ENCODE data around the gene ESPN. TPM values are rescaled to one million over a fixed set of nuclear protein-coding genes. Genes with fewer than 3 reads are reported as not detected.

The ESPN gene
- total and polyA plus RNA-seq, 10 of the 15 experiments (the other 5 are each of a cell fraction or from before 2014, with no cell fraction given) = 0.18 to 0.71 (median 0.59) TPM; not detected in 7

DNA sequence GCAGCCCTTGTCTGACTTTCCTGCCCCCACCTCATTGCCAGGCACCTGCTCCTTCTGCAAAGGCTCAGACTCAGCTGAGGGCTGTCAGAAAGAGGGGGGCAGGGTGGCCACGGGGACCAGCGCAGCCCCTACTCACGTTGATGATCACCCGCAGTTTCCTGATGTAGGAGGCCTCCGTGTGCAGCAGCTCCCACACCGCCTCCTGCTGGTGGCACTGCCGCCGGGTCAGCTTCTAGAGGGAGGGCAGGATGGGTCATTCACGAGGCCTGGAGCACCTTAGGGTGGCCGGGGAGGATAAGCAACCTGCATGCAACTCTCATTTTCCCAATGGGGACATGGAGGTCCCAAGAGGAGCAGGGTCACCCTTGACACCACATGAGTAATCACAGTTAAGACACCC lies 47.8 kb downstream of the ESPN start:
- no peaks in the 10 kb centered on the region for H3K4me1 ChIP-seq (ENCODE audit: control insufficient read depth, insufficient read depth, low read length)
- no peaks in the 10 kb centered on the region for H3K27me3 ChIP-seq (replicated peaks in 1 of 2; ENCODE audit: control insufficient read depth in 2 of 2, insufficient read depth in 2 of 2, low read length in 1 of 2)
- H3K27ac ChIP-seq (ENCODE audit: control insufficient read depth, insufficient read depth) = no peak overlapping the region
- no peaks in the 10 kb centered on the region for H3K9me3 ChIP-seq (replicated peaks; ENCODE audit: control insufficient read depth, insufficient read depth, low read length)
- H3K9ac ChIP-seq (ENCODE audit: control insufficient read depth, insufficient read depth, low read length) = no peak overlapping the region
- H3K4me3 ChIP-seq = no peak overlapping the region
- WGBS (ENCODE audit: insufficient coverage, insufficient replicate concordance, low lambda C conversion rate, missing lambda C conversion rate) = 42% methylated on average over 10 of the region's 10 CpGs
- no peak for FAIRE-seq
- no peak overlapping the region for H3K4me2 ChIP-seq (ENCODE audit: control insufficient read depth, insufficient read depth)
- BruUV-seq (replicated peaks) = no TSS peak
- ATAC-seq = no peak
- no peaks in the 10 kb centered on the region for H4K20me1 ChIP-seq (ENCODE audit: control insufficient read depth, insufficient read depth)
- intact Hi-C loops (cut with micrococcal nuclease; ENCODE audit: unreplicated experiment) = loop anchor here (1.0 kb wide), 1 partner anchor 12 kb away; no protein-coding TSS in a partner anchor
- TF ChIP-seq, protein P1, sequence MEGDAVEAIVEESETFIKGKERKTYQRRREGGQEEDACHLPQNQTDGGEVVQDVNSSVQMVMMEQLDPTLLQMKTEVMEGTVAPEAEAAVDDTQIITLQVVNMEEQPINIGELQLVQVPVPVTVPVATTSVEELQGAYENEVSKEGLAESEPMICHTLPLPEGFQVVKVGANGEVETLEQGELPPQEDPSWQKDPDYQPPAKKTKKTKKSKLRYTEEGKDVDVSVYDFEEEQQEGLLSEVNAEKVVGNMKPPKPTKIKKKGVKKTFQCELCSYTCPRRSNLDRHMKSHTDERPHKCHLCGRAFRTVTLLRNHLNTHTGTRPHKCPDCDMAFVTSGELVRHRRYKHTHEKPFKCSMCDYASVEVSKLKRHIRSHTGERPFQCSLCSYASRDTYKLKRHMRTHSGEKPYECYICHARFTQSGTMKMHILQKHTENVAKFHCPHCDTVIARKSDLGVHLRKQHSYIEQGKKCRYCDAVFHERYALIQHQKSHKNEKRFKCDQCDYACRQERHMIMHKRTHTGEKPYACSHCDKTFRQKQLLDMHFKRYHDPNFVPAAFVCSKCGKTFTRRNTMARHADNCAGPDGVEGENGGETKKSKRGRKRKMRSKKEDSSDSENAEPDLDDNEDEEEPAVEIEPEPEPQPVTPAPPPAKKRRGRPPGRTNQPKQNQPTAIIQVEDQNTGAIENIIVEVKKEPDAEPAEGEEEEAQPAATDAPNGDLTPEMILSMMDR (IDR thresholded peaks at IDR 0.05 in 2 of 3, conservative IDR thresholded peaks at IDR 0.05 in 1 of 3; ENCODE audit: control insufficient read depth in 2 of 3, extremely low read depth in 1 of 3, insufficient read depth in 1 of 3, low read depth in 3 of 3, low read length in 3 of 3) = peak in 2 of 3 experiments; percentile 30 to 42; a peak in 3 of 6 replicates
- TF ChIP-seq NFYA (IDR thresholded peaks at IDR 0.05; ENCODE audit: borderline replicate concordance, low read depth, low read length) = no peak
- no peak for TF ChIP-seq CREB1 (IDR thresholded peaks at IDR 0.05; ENCODE audit: low read depth)
- no peak for TF ChIP-seq ESRRA (IDR thresholded peaks at IDR 0.05; ENCODE audit: low read length)
- ChIA-PET CTCF (interaction anchor here (0.7 to 1.0 kb wide), 3 partner anchors 8 to 33 kb away, joined by 3 to 5 read pairs (median 3); no protein-coding TSS in a partner anchor), RAD21 (ENCODE audit: unreplicated experiment) (no interaction called here), SMC1A (ENCODE audit: uncharacterized antibody, unreplicated experiment) (no interaction called here), POLR2A (no interaction called here)
- H2AFZ ChIP-seq (ENCODE audit: control insufficient read depth, low read depth, low read length) = no peak overlapping the region
- H3K79me2 ChIP-seq (ENCODE audit: control insufficient read depth, insufficient read depth, low read length) = no peaks in the 10 kb centered on the region
- H3K36me3 ChIP-seq (ENCODE audit: control insufficient read depth in 2 of 2, insufficient read depth in 2 of 2, low read length in 1 of 2) = no peaks in the 10 kb centered on the region
- in situ Hi-C loops (cut with MboI) = no loop called here
- DNase-seq (ENCODE audit: low read depth, low spot score) = no peak

DNA sequence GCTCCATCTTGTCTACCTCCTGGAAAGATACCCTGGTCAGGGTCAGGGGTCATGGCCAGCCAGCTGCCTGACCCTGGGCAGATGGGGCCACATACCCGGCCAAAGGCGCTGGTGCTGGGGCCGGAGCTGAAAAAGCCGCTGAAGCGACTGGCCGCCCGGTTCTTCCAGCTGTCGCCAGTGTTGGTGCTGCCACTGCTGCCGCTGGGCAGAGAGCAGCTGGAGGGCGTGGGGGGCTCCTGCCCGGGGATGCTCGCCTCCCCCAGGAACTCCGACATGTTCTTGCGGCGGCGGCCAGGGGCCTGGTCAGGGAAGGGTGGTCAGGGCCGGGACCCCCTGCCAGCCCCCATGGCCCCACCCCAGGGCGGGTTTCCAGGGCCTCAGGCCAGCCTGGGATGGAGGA lies 48.6 kb downstream of the ESPN start:
- Histone ChIP-seq H3K9ac (ENCODE audit: control insufficient read depth, insufficient read depth, low read length) (no peak overlapping the region), H3K4me1 (ENCODE audit: control insufficient read depth, insufficient read depth, low read length) (no peaks in the 10 kb centered on the region), H3K27me3 (replicated peaks in 1 of 2; ENCODE audit: control insufficient read depth in 2 of 2, insufficient read depth in 2 of 2, low read length in 1 of 2) (no peaks in the 10 kb centered on the region), H3K9me3 (replicated peaks; ENCODE audit: control insufficient read depth, insufficient read depth, low read length) (no peaks in the 10 kb centered on the region), H3K4me3 (no peak overlapping the region), H3K36me3 (ENCODE audit: control insufficient read depth in 2 of 2, insufficient read depth in 2 of 2, low read length in 1 of 2) (no peaks in the 10 kb centered on the region), H4K20me1 (ENCODE audit: control insufficient read depth, insufficient read depth) (no peaks in the 10 kb centered on the region), H2AFZ (ENCODE audit: control insufficient read depth, low read depth, low read length) (no peak overlapping the region), H3K4me2 (ENCODE audit: control insufficient read depth, insufficient read depth) (no peak overlapping the region), H3K27ac (ENCODE audit: control insufficient read depth, insufficient read depth) (no peak overlapping the region), H3K79me2 (ENCODE audit: control insufficient read depth, insufficient read depth, low read length) (no peaks in the 10 kb centered on the region)
- TF ChIP-seq ETV6 (conservative IDR thresholded peaks at IDR 0.05 in 1 of 2, IDR thresholded peaks at IDR 0.05 in 1 of 2; ENCODE audit: borderline replicate concordance in 1 of 2, low read depth in 1 of 2) = no peak
- TF ChIP-seq, protein P1 (IDR thresholded peaks at IDR 0.05 in 2 of 3, conservative IDR thresholded peaks at IDR 0.05 in 1 of 3; ENCODE audit: control insufficient read depth in 2 of 3, extremely low read depth in 1 of 3, insufficient read depth in 1 of 3, low read depth in 3 of 3, low read length in 3 of 3) = no peak
- ChIA-PET CTCF (no interaction called here), POLR2A (no interaction called here), RAD21 (ENCODE audit: unreplicated experiment) (no interaction called here), SMC1A (ENCODE audit: uncharacterized antibody, unreplicated experiment) (no interaction called here)
- intact Hi-C loops (cut with micrococcal nuclease; ENCODE audit: unreplicated experiment) (no loop called here), in situ Hi-C loops (cut with MboI) (no loop called here)
- WGBS (ENCODE audit: insufficient coverage, insufficient replicate concordance, low lambda C conversion rate, missing lambda C conversion rate) = 59% methylated on average over 10 of the region's 18 CpGs
- no peak for DNase-seq (ENCODE audit: low read depth, low spot score)
- FAIRE-seq = no peak
- no peak for ATAC-seq
- BruUV-seq (replicated peaks) = no TSS peak

Data from GM12878 (cell line).